Measurements from ENCODE around the gene DRC7.

Gene DRC7

GRCh38 chr16:57724531-57724930, 29.9 kb downstream of the DRC7 start:
- Histone ChIP-seq H3K4me3 (ENCODE audit: control insufficient read depth in 1 of 7, extremely low read depth in 1 of 7, insufficient read depth in 4 of 7, low read depth in 2 of 7, low read length in 6 of 7) (no peak overlapping the region), H3K27ac (ENCODE audit: insufficient read depth in 1 of 2, low read depth in 1 of 2, low read length in 2 of 2, poor library complexity in 1 of 2, severe bottlenecking in 2 of 2) (no peak overlapping the region), H3K27me3 (replicated peaks in 2 of 5; ENCODE audit: control insufficient read depth in 4 of 5, insufficient read depth in 5 of 5, low read length in 4 of 5) (no peaks in the 10 kb centered on the region), H3K9me3 (ENCODE audit: control extremely low read depth in 1 of 5, control insufficient read depth in 4 of 5, insufficient read depth in 2 of 5, low read depth in 1 of 5, low read length in 4 of 5) (no peaks in the 10 kb centered on the region), H3K4me1 (ENCODE audit: control extremely low read depth in 1 of 4, control insufficient read depth in 4 of 4, insufficient read depth in 4 of 4, low read length in 3 of 4) (peaks cover 0 to 45% (median 10%) of the 10 kb centered on the region in 4 experiments), H3K36me3 (ENCODE audit: control insufficient read depth in 4 of 4, insufficient read depth in 4 of 4, low read length in 3 of 4) (no peaks in the 10 kb centered on the region)
- ChIA-PET CTCF (interaction anchor here (0.5 to 11.7 kb wide), 10 partner anchors 10 to 1098 kb away, joined by 3 to 72 read pairs (median 4); no protein-coding TSS in a partner anchor), POLR2A (interaction anchor here (0.6 to 2.0 kb wide), 2 partner anchors 35 to 73 kb away, joined by 3 to 5 read pairs; no protein-coding TSS in a partner anchor)
- WGBS (ENCODE audit: insufficient coverage), result 78% methylated on average over 11 of the region's 15 CpGs
- DNase-seq, result peak in 2 of 3 donors; percentile 58 to 66

- 100% methylated on average over 3 of the region's 5 CpGs for WGBS (ENCODE audit: insufficient coverage)
- Histone ChIP-seq H3K9me3 (ENCODE audit: control extremely low read depth in 1 of 5, control insufficient read depth in 4 of 5, insufficient read depth in 2 of 5, low read depth in 1 of 5, low read length in 4 of 5) (no peaks in the 10 kb centered on the region), H3K27ac (ENCODE audit: insufficient read depth in 1 of 2, low read depth in 1 of 2, low read length in 2 of 2, poor library complexity in 1 of 2, severe bottlenecking in 2 of 2) (no peak overlapping the region), H3K4me1 (ENCODE audit: control extremely low read depth in 1 of 4, control insufficient read depth in 4 of 4, insufficient read depth in 4 of 4, low read length in 3 of 4) (peaks cover 0 to 45% (median 10%) of the 10 kb centered on the region in 4 experiments), H3K36me3 (ENCODE audit: control insufficient read depth in 4 of 4, insufficient read depth in 4 of 4, low read length in 3 of 4) (no peaks in the 10 kb centered on the region), H3K4me3 (ENCODE audit: control insufficient read depth in 1 of 7, extremely low read depth in 1 of 7, insufficient read depth in 4 of 7, low read depth in 2 of 7, low read length in 6 of 7) (no peak overlapping the region), H3K27me3 (replicated peaks in 2 of 5; ENCODE audit: control insufficient read depth in 4 of 5, insufficient read depth in 5 of 5, low read length in 4 of 5) (no peaks in the 10 kb centered on the region)
- CTCF ChIA-PET, result interaction anchor here (0.5 to 11.7 kb wide), 9 partner anchors 11 to 1098 kb away, joined by 3 to 72 read pairs (median 4); no protein-coding TSS in a partner anchor
- DNase-seq, result peak in 2 of 3 donors; percentile 49 to 55
- POLR2A ChIA-PET, result interaction anchor here (0.6 to 2.0 kb wide), 2 partner anchors 35 to 74 kb away, joined by 3 to 5 read pairs; no protein-coding TSS in a partner anchor
Measured at GRCh38 chr16:57725151-57725550, 30.5 kb downstream of the DRC7 start.

- no peaks in the 10 kb centered on the region for H3K9me3 ChIP-seq (ENCODE audit: control extremely low read depth in 1 of 5, control insufficient read depth in 4 of 5, insufficient read depth in 2 of 5, low read depth in 1 of 5, low read length in 4 of 5)
- no peaks in the 10 kb centered on the region for H3K27me3 ChIP-seq (replicated peaks in 2 of 5; ENCODE audit: control insufficient read depth in 4 of 5, insufficient read depth in 5 of 5, low read length in 4 of 5)
- no peaks in the 10 kb centered on the region for H3K36me3 ChIP-seq (ENCODE audit: control insufficient read depth in 4 of 4, insufficient read depth in 4 of 4, low read length in 3 of 4)
- DNase-seq, result no peak
- H3K4me3 ChIP-seq (ENCODE audit: control insufficient read depth in 1 of 7, extremely low read depth in 1 of 7, insufficient read depth in 4 of 7, low read depth in 2 of 7, low read length in 6 of 7), result no peak overlapping the region
- 100% methylated on average over 3 of the region's 5 CpGs for WGBS (ENCODE audit: insufficient coverage)
- CTCF ChIA-PET, result interaction anchor here (0.9 to 11.7 kb wide), 7 partner anchors 11 to 134 kb away, joined by 3 to 72 read pairs (median 5); no protein-coding TSS in a partner anchor
- H3K4me1 ChIP-seq (ENCODE audit: control extremely low read depth in 1 of 4, control insufficient read depth in 4 of 4, insufficient read depth in 4 of 4, low read length in 3 of 4), result peaks cover 0 to 41% (median 8%) of the 10 kb centered on the region in 4 experiments
- POLR2A ChIA-PET, result interaction anchor here (2.0 kb wide), 1 partner anchor 36 kb away, joined by 5 read pairs; no protein-coding TSS in a partner anchor
- no peak overlapping the region for H3K27ac ChIP-seq (ENCODE audit: insufficient read depth in 1 of 2, low read depth in 1 of 2, low read length in 2 of 2, poor library complexity in 1 of 2, severe bottlenecking in 2 of 2)
Measured at GRCh38 chr16:57725554-57725953, 30.9 kb downstream of the DRC7 start.

DNA sequence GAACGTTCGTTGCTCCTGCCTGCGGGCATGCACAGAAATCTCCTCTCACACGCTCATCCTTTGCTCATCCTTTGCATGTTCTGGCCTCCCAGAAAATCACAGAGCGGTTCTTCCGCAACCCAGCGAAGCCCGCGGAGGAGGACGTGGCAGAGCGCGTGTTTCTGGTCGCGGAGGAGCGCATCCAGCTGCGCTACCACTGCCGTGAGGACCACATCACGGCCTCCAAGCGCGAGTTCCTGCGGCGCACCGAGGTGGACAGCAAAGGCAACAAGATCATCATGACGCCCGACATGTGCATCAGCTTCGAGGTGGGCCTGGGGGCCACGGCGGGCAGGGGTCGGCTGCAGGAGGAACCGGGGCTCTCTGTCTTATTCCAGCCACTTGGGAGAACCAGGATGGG, 31.4 kb downstream of the DRC7 start:
- Histone ChIP-seq H3K4me3 (ENCODE audit: control insufficient read depth in 1 of 7, extremely low read depth in 1 of 7, insufficient read depth in 4 of 7, low read depth in 2 of 7, low read length in 6 of 7) (no peak overlapping the region), H3K27ac (ENCODE audit: insufficient read depth in 1 of 2, low read depth in 1 of 2, low read length in 2 of 2, poor library complexity in 1 of 2, severe bottlenecking in 2 of 2) (no peak overlapping the region), H3K27me3 (replicated peaks in 2 of 5; ENCODE audit: control insufficient read depth in 4 of 5, insufficient read depth in 5 of 5, low read length in 4 of 5) (no peaks in the 10 kb centered on the region), H3K4me1 (ENCODE audit: control extremely low read depth in 1 of 4, control insufficient read depth in 4 of 4, insufficient read depth in 4 of 4, low read length in 3 of 4) (peaks cover 0 to 40% (median 8%) of the 10 kb centered on the region in 4 experiments), H3K36me3 (ENCODE audit: control insufficient read depth in 4 of 4, insufficient read depth in 4 of 4, low read length in 3 of 4) (no peaks in the 10 kb centered on the region), H3K9me3 (ENCODE audit: control extremely low read depth in 1 of 5, control insufficient read depth in 4 of 5, insufficient read depth in 2 of 5, low read depth in 1 of 5, low read length in 4 of 5) (no peaks in the 10 kb centered on the region)
- WGBS (ENCODE audit: insufficient coverage), result 98% methylated on average over 29 of the region's 30 CpGs
- POLR2A ChIA-PET, result interaction anchor here (2.0 kb wide), 1 partner anchor 36 kb away, joined by 5 read pairs; no protein-coding TSS in a partner anchor
- CTCF ChIA-PET, result interaction anchor here (0.9 to 11.7 kb wide), 5 partner anchors 11 to 134 kb away, joined by 3 to 72 read pairs (median 14); no protein-coding TSS in a partner anchor
- no peak for DNase-seq

DNA sequence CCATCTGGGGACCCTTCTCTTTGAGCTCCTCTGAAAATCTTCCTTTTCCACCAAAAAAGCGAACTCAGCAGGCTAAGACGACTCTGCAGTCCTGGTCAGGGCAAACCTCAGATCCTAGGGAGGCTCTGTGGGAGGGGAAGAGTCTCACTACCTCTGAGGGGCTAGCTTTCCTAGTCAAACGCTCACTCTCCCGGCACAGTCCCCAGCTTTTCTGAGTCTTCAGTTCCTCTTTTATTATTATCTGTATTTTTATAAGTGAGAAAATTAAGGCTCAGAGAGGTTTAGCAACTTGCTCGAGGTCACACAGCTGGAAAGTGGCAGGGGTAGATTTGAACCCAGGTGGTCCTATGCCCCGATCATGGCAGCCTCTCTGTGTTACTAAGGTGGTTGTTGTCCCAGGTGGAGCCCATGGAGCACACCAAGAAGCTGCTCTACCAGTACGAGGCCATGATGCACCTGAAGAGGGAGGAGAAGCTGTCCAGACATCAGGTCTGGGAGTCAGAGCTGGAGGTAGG, 31.9 kb downstream of the DRC7 start:
- DNase-seq, result no peak
- no peaks in the 10 kb centered on the region for H3K9me3 ChIP-seq (ENCODE audit: control extremely low read depth in 1 of 5, control insufficient read depth in 4 of 5, insufficient read depth in 2 of 5, low read depth in 1 of 5, low read length in 4 of 5)
- ChIA-PET POLR2A (interaction anchor here (2.0 kb wide), 1 partner anchor 37 kb away, joined by 5 read pairs; no protein-coding TSS in a partner anchor), CTCF (interaction anchor here (0.9 to 11.7 kb wide), 8 partner anchors 10 to 135 kb away, joined by 3 to 72 read pairs (median 4); no protein-coding TSS in a partner anchor)
- H3K36me3 ChIP-seq (ENCODE audit: control insufficient read depth in 4 of 4, insufficient read depth in 4 of 4, low read length in 3 of 4), result no peaks in the 10 kb centered on the region
- no peak overlapping the region for H3K27ac ChIP-seq (ENCODE audit: insufficient read depth in 1 of 2, low read depth in 1 of 2, low read length in 2 of 2, poor library complexity in 1 of 2, severe bottlenecking in 2 of 2)
- H3K27me3 ChIP-seq (replicated peaks in 2 of 5; ENCODE audit: control insufficient read depth in 4 of 5, insufficient read depth in 5 of 5, low read length in 4 of 5), result no peaks in the 10 kb centered on the region
- 88% methylated on average over 4 of the region's 7 CpGs for WGBS (ENCODE audit: insufficient coverage)
- H3K4me1 ChIP-seq (ENCODE audit: control extremely low read depth in 1 of 4, control insufficient read depth in 4 of 4, insufficient read depth in 4 of 4, low read length in 3 of 4), result peaks cover 0 to 39% (median 12%) of the 10 kb centered on the region in 4 experiments
- no peak overlapping the region for H3K4me3 ChIP-seq (ENCODE audit: control insufficient read depth in 1 of 7, extremely low read depth in 1 of 7, insufficient read depth in 4 of 7, low read depth in 2 of 7, low read length in 6 of 7)

- CTCF ChIA-PET, result interaction anchor here (1.0 to 11.7 kb wide), 6 partner anchors 43 to 152 kb away, joined by 3 to 72 read pairs (median 3); no protein-coding TSS in a partner anchor
- WGBS (ENCODE audit: insufficient coverage), result 90% methylated on average over 3 of the region's 4 CpGs
- no peaks in the 10 kb centered on the region for H3K9me3 ChIP-seq (ENCODE audit: control extremely low read depth in 1 of 5, control insufficient read depth in 4 of 5, insufficient read depth in 2 of 5, low read depth in 1 of 5, low read length in 4 of 5)
Measured at GRCh38 chr16:57727610-57728009, 33.0 kb downstream of the DRC7 start.

More at GRCh38 chr16:57727610-57728009, 33.0 kb downstream of the DRC7 start:
- POLR2A ChIA-PET, result no interaction called here
- H3K27ac ChIP-seq (ENCODE audit: insufficient read depth in 1 of 2, low read depth in 1 of 2, low read length in 2 of 2, poor library complexity in 1 of 2, severe bottlenecking in 2 of 2), result no peak overlapping the region
- H3K36me3 ChIP-seq (ENCODE audit: control insufficient read depth in 4 of 4, insufficient read depth in 4 of 4, low read length in 3 of 4), result no peaks in the 10 kb centered on the region
- H3K4me1 ChIP-seq (ENCODE audit: control extremely low read depth in 1 of 4, control insufficient read depth in 4 of 4, insufficient read depth in 4 of 4, low read length in 3 of 4), result peaks cover 0 to 29% (median 12%) of the 10 kb centered on the region in 4 experiments
- H3K27me3 ChIP-seq (replicated peaks in 2 of 5; ENCODE audit: control insufficient read depth in 4 of 5, insufficient read depth in 5 of 5, low read length in 4 of 5), result no peaks in the 10 kb centered on the region
- no peak overlapping the region for H3K4me3 ChIP-seq (ENCODE audit: control insufficient read depth in 1 of 7, extremely low read depth in 1 of 7, insufficient read depth in 4 of 7, low read depth in 2 of 7, low read length in 6 of 7)
- no peak for DNase-seq
